Transverse colon (tissue), 4 donors: ENCODE data around the gene INPP5F. TPM values are rescaled to one million over a fixed set of nuclear protein-coding genes. Genes with fewer than 3 reads are reported as not detected.

Source experiments
- DNase-seq: peaks from one replicate; pipeline ENCODE4 v3.0.0-alpha.2; 2019
- H3K27ac ChIP-seq, 4 donors: fragments of 200-600 bp; sonication (generic); 2 replicates each; pipeline ENCODE4 v1.5.1; 2016 to 2018; ENCODE audit warnings: inconsistent platforms in 4 of 4
- H3K27me3 ChIP-seq: fragments of 200-600 bp; sonication (generic); 2 replicates; pipeline ENCODE4 v1.5.1; 2017; ENCODE audit warnings: inconsistent platforms
- H3K36me3 ChIP-seq, 4 donors: fragments of 200-600 bp; sonication (generic); 2 replicates each; pipeline ENCODE4 v1.5.1; 2017 to 2019; ENCODE audit warnings: inconsistent platforms in 4 of 4
- H3K4me1 ChIP-seq, 4 donors: fragments of 200-600 bp; sonication (generic); 2 replicates each; pipeline ENCODE4 v1.5.1; 2017 to 2020; ENCODE audit warnings: inconsistent platforms in 4 of 4
- H3K4me3 ChIP-seq, 4 donors: fragments of 200-600 bp; sonication (generic); 1 replicate in 1 of 4; 2 replicates in 3 of 4; pipeline versions ENCODE4 v1.5.1 to v1.6.1; 2017 to 2019; ENCODE audit warnings: inconsistent platforms in 4 of 4
- H3K9me3 ChIP-seq, 2 donors: fragments of 200-600 bp; sonication (generic); 2 replicates each; pipeline ENCODE4 v1.5.1; 2017 to 2019; ENCODE audit warnings: inconsistent platforms in 2 of 2
- CTCF ChIP-seq, 5 experiments: fragments of 200-600 bp in 3 of 5; fragments of 450-650 bp in 2 of 5; sonication (generic) in 3 of 5; IDR thresholded peaks; 1 replicate in 2 of 5; 2 replicates in 3 of 5; pipeline ENCODE4 v1.5.1; 2016 to 2017; ENCODE audit warnings: antibody characterized with exemption in 5 of 5, inconsistent platforms in 3 of 5, mild to moderate bottlenecking in 2 of 5, moderate library complexity in 1 of 5
- EP300 ChIP-seq: sonication (generic); formaldehyde crosslinking; IDR thresholded peaks from one replicate; pipeline ENCODE4 v1.6.1; 2017; ENCODE audit warnings: antibody characterized with exemption, low read depth
- POLR2A ChIP-seq: fragments of 450-650 bp; IDR thresholded peaks from one replicate; pipeline ENCODE4 v1.6.1; 2016; ENCODE audit warnings: antibody characterized with exemption, mild to moderate bottlenecking, moderate library complexity
- POLR2AphosphoS5 ChIP-seq, 3 donors: sonication (generic); formaldehyde crosslinking; IDR thresholded peaks; one replicate each; pipeline ENCODE4 v1.6.1; 2016; ENCODE audit warnings: antibody characterized with exemption in 3 of 3
- WGBS, 2 donors: methylation state at CpG; one replicate each; pipeline ENCODE4 v1.1.5; 2018; ENCODE audit warnings: low coverage in 1 of 2; 5-methylcytosine and 5-hydroxymethylcytosine counted together
- in situ Hi-C, 4 donors: fragments of 200-750 bp; cut with MboI; loops; one replicate each; pipeline versions ENCODE4 v1.15.0 to v1.15.1; 2017; ENCODE audit warnings: low sequenced_read_pairs in 3 of 4, low pct_ligation_motif_present in 1 of 4, low pct_unique_long_range_greater_than_20kb in 1 of 4
- intact Hi-C: fragments of 100-400 bp; cut with DNase I; formaldehyde crosslinking; loops from one replicate; pipeline ENCODE4 v1.15.1; 2023; ENCODE audit warnings: low total_unique reads
- total RNA-seq, 4 donors: library from RNA; depleted of rRNA; stranded (reverse); fragments of >200 nt; gene quantifications; one replicate each; pipeline ENCODE4 v1.1.0, GENCODE V29; 2016

Gene INPP5F
- total RNA-seq, 4 donors from 2014 or later, result 11.6 to 24.6 (median 16.6) TPM

GRCh38 chr10:119821182-119821581 is 95.3 kb downstream of the INPP5F start:
- 63 to 81% methylated on average over 4 of the region's 4 CpGs for WGBS, 2 donors
- in situ Hi-C loops, result no loop called here
- DNase-seq, result no peak
- Histone ChIP-seq H3K36me3 (peaks cover 0 to 7% (median 0%) of the 10 kb centered on the region in 4 donors), H3K27me3 (no peaks in the 10 kb centered on the region), H3K9me3 (no peaks in the 10 kb centered on the region), H3K4me3 (no peak overlapping the region), H3K27ac (no peak overlapping the region), H3K4me1 (no peaks in the 10 kb centered on the region)
- TF ChIP-seq POLR2A (no peak), CTCF (IDR thresholded peaks at IDR 0.05) (no peak), POLR2AphosphoS5 (IDR thresholded peaks at IDR 0.05) (no peak), EP300 (no peak)
- intact Hi-C loops, result no loop called here

- in situ Hi-C loops (no loop called here), intact Hi-C loops (no loop called here)
- WGBS, 2 donors, result 60 to 61% methylated on average over 1 to 3 of the region's 3 CpGs
- H3K27me3 ChIP-seq, result no peaks in the 10 kb centered on the region
- H3K9me3 ChIP-seq, result no peaks in the 10 kb centered on the region
- H3K4me3 ChIP-seq, result no peak overlapping the region
- no peaks in the 10 kb centered on the region for H3K4me1 ChIP-seq
- DNase-seq, result no peak
- TF ChIP-seq POLR2AphosphoS5 (IDR thresholded peaks at IDR 0.05) (no peak), CTCF (IDR thresholded peaks at IDR 0.05) (no peak), EP300 (no peak), POLR2A (no peak)
- H3K27ac ChIP-seq, result no peak overlapping the region
- H3K36me3 ChIP-seq, result peaks cover 0 to 26% (median 1%) of the 10 kb centered on the region in 4 donors
These were observed 98.4 kb downstream of the INPP5F start for GRCh38 chr10:119824299-119824698.

- Histone ChIP-seq H3K9me3 (no peaks in the 10 kb centered on the region), H3K4me3 (no peak overlapping the region), H3K27me3 (no peaks in the 10 kb centered on the region), H3K4me1 (no peaks in the 10 kb centered on the region), H3K27ac (no peak overlapping the region), H3K36me3 (peaks cover 0 to 44% (median 12%) of the 10 kb centered on the region in 4 donors)
- intact Hi-C loops, result no loop called here
- no peak for DNase-seq
- in situ Hi-C loops, result loop anchor here in 1 of 4 donors (25.0 kb wide), 1 partner anchor 139 kb away; no protein-coding TSS in a partner anchor
- TF ChIP-seq POLR2A (no peak), POLR2AphosphoS5 (IDR thresholded peaks at IDR 0.05) (no peak), CTCF (IDR thresholded peaks at IDR 0.05) (no peak), EP300 (no peak)
- 85 to 100% methylated on average over 1 to 6 of the region's 6 CpGs for WGBS, 2 donors
These were observed 100.9 kb downstream of the INPP5F start for GRCh38 chr10:119826771-119827170.

- H3K36me3 ChIP-seq, result peaks cover 0 to 51% (median 15%) of the 10 kb centered on the region in 4 donors
- intact Hi-C loops, result no loop called here
- WGBS, 2 donors, result 83 to 88% methylated on average over 3 to 4 of the region's 4 CpGs
These were observed 101.6 kb downstream of the INPP5F start for GRCh38 chr10:119827430-119827829.

More at GRCh38 chr10:119827430-119827829, 101.6 kb downstream of the INPP5F start:
- no peak for DNase-seq
- no peak for TF ChIP-seq CTCF (IDR thresholded peaks at IDR 0.05)
- no peak for TF ChIP-seq EP300
- TF ChIP-seq POLR2AphosphoS5 (IDR thresholded peaks at IDR 0.05), result no peak
- TF ChIP-seq POLR2A, result no peak
- H3K4me1 ChIP-seq, result no peaks in the 10 kb centered on the region
- no peak overlapping the region for H3K27ac ChIP-seq
- no peaks in the 10 kb centered on the region for H3K9me3 ChIP-seq
- no peak overlapping the region for H3K4me3 ChIP-seq
- in situ Hi-C loops, result loop anchor here in 1 of 4 donors (25.0 kb wide), 1 partner anchor 140 kb away; no protein-coding TSS in a partner anchor
- H3K27me3 ChIP-seq, result no peaks in the 10 kb centered on the region
